ENCODE data around the gene UQCC2. TPM values are rescaled to one million over a fixed set of nuclear protein-coding genes. Genes with fewer than 3 reads are reported as not detected.
A peak's percentile ranks its signal among the peaks of the same experiment; 100 is the strongest.

UQCC2 gene
- total and polyA plus RNA-seq, 2 of the 4 experiments (the other 2 are of a cell fraction) = 13.8 to 34.5 TPM

DNA sequence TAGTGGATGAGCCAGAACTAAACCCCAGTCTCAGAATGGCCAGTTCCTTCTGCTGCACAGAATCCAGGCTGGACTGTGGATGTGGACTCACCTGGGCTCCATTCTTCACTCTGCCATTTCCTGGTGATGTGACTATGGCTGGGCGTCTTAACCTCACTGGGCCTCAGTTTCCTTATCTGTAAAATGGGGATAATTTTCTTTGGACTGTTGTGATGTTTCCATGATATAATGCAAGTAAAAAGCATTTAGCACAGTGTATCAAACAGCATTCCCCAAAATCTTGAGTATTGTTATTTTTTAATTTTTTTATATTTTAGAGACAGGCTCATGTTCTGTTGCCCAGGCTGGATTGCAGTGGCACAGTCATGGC lies 41.1 kb upstream of the UQCC2 start:
- TF ChIP-seq MAZ (IDR thresholded peaks at IDR 0.05; ENCODE audit: borderline replicate concordance, low read depth, low read length) (no peak), RAD21 (IDR thresholded peaks at IDR 0.05; ENCODE audit: low read length) (no peak), CHD1 (IDR thresholded peaks at IDR 0.05; ENCODE audit: low read depth, low read length) (no peak), RFX5 (IDR thresholded peaks at IDR 0.05; ENCODE audit: low read depth, low read length) (no peak), MAFK (IDR thresholded peaks at IDR 0.05; ENCODE audit: low read depth, low read length) (no peak), MXI1 (IDR thresholded peaks at IDR 0.05; ENCODE audit: borderline replicate concordance, low read depth, low read length) (no peak), BHLHE40 (IDR thresholded peaks at IDR 0.05; ENCODE audit: low read depth, low read length) (no peak), USF2 (IDR thresholded peaks at IDR 0.05; ENCODE audit: low read depth, low read length) (no peak), CEBPB (IDR thresholded peaks at IDR 0.05; ENCODE audit: low read depth, low read length) (no peak), ELK1 (IDR thresholded peaks at IDR 0.05; ENCODE audit: borderline replicate concordance, low read depth, low read length) (no peak), RCOR1 (IDR thresholded peaks at IDR 0.05; ENCODE audit: insufficient replicate concordance, low read length) (no peak), NFE2L2 (IDR thresholded peaks at IDR 0.05; ENCODE audit: low read depth, low read length) (no peak), POLR2A (IDR thresholded peaks at IDR 0.05; ENCODE audit: low read depth, low read length) (no peak)
- TF ChIP-seq, protein P1, sequence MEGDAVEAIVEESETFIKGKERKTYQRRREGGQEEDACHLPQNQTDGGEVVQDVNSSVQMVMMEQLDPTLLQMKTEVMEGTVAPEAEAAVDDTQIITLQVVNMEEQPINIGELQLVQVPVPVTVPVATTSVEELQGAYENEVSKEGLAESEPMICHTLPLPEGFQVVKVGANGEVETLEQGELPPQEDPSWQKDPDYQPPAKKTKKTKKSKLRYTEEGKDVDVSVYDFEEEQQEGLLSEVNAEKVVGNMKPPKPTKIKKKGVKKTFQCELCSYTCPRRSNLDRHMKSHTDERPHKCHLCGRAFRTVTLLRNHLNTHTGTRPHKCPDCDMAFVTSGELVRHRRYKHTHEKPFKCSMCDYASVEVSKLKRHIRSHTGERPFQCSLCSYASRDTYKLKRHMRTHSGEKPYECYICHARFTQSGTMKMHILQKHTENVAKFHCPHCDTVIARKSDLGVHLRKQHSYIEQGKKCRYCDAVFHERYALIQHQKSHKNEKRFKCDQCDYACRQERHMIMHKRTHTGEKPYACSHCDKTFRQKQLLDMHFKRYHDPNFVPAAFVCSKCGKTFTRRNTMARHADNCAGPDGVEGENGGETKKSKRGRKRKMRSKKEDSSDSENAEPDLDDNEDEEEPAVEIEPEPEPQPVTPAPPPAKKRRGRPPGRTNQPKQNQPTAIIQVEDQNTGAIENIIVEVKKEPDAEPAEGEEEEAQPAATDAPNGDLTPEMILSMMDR (conservative IDR thresholded peaks at IDR 0.05; ENCODE audit: low read depth, low read length) = no peak
- Histone ChIP-seq H4K91ac (ENCODE audit: insufficient read depth, low read depth, low read length) (no peak overlapping the region), H3K4me3 (ENCODE audit: insufficient read depth, low read depth, low read length) (no peak overlapping the region), H4K5ac (ENCODE audit: low read depth, low read length) (no peak overlapping the region), H3K9ac (ENCODE audit: low read depth, low read length) (no peak overlapping the region), H3K9me1 (ENCODE audit: insufficient read depth, low read length) (no peaks in the 10 kb centered on the region), H3K9me3 (ENCODE audit: control insufficient read depth, insufficient read depth, low read length) (no peaks in the 10 kb centered on the region), H2BK5ac (ENCODE audit: low read depth, low read length, poor library complexity, severe bottlenecking) (no peak overlapping the region), H3K4me1 (ENCODE audit: control insufficient read depth, insufficient read depth, low read length) (peaks cover 22% of the 10 kb centered on the region), H3K27me3 (ENCODE audit: control insufficient read depth, insufficient read depth, low read length) (no peaks in the 10 kb centered on the region), H3K4ac (ENCODE audit: low read depth, low read length) (no peak overlapping the region), H2AK9ac (replicated peaks; ENCODE audit: low read depth, low read length, poor library complexity) (no peak overlapping the region), H3K27ac (ENCODE audit: insufficient read depth, low read length) (no peak overlapping the region), H2BK120ac (ENCODE audit: low read depth, low read length) (no peak overlapping the region), H3K56ac (ENCODE audit: extremely low read depth, insufficient read depth, low read length) (no peak overlapping the region), H3K36me3 (ENCODE audit: control insufficient read depth, insufficient read depth, low read length) (no peaks in the 10 kb centered on the region), H3K18ac (ENCODE audit: low read depth, low read length) (peak overlapping the region; percentile 31; the same call in 1 of the 2 replicates), H2AK5ac (ENCODE audit: low read depth, low read length) (no peak overlapping the region), H2BK15ac (ENCODE audit: low read depth, low read length) (no peak overlapping the region), H3K14ac (replicated peaks; ENCODE audit: low read depth, low read length) (no peak overlapping the region), H3K79me1 (ENCODE audit: low read depth in 1 of 2, low read length in 2 of 2) (no peaks in the 10 kb centered on the region), H3K23ac (ENCODE audit: low read depth, low read length) (no peak overlapping the region), H2AFZ (replicated peaks; ENCODE audit: low read length, poor library complexity) (no peak overlapping the region), H4K8ac (ENCODE audit: low read depth in 2 of 2, low read length in 2 of 2) (no peak overlapping the region), H4K20me1 (ENCODE audit: insufficient read depth, low read length) (peaks cover 6% of the 10 kb centered on the region), H2BK20ac (ENCODE audit: low read depth, low read length) (no peak overlapping the region), H3K4me2 (ENCODE audit: low read depth, low read length) (no peak overlapping the region)
- ATAC-seq (ENCODE audit: low read depth) (no peak), DNase-seq (no peak)
- ChIA-PET POLR2A (ENCODE audit: unreplicated experiment) (no interaction called here), CTCF (no interaction called here)
- dilution Hi-C loops (cut with HindIII; ENCODE audit: low sequenced_read_pairs, unreplicated experiment) = no loop called here
- in situ Hi-C loops (cut with MboI; ENCODE audit: low sequenced_read_pairs) = no loop called here
- intact Hi-C loops (cut with micrococcal nuclease) = no loop called here
- no TSS peak for BruUV-seq (replicated peaks)
- WGBS, 2 experiments (ENCODE audit: extremely low coverage in 2 of 2, insufficient read length in 1 of 2) = no CpG with 5 or more reads among the region's 1 CpG

Measured in IMR-90 (cell line).